ENCODE data around the gene NCAM2. TPM values are rescaled to one million over a fixed set of nuclear protein-coding genes. Genes with fewer than 3 reads are reported as not detected.

Gene NCAM2
- polyA plus RNA-seq, 3 donors: not detected

GRCh38 chr21:21241391-21241790 is 243.2 kb downstream of the NCAM2 start:
- TF ChIP-seq, protein P1, sequence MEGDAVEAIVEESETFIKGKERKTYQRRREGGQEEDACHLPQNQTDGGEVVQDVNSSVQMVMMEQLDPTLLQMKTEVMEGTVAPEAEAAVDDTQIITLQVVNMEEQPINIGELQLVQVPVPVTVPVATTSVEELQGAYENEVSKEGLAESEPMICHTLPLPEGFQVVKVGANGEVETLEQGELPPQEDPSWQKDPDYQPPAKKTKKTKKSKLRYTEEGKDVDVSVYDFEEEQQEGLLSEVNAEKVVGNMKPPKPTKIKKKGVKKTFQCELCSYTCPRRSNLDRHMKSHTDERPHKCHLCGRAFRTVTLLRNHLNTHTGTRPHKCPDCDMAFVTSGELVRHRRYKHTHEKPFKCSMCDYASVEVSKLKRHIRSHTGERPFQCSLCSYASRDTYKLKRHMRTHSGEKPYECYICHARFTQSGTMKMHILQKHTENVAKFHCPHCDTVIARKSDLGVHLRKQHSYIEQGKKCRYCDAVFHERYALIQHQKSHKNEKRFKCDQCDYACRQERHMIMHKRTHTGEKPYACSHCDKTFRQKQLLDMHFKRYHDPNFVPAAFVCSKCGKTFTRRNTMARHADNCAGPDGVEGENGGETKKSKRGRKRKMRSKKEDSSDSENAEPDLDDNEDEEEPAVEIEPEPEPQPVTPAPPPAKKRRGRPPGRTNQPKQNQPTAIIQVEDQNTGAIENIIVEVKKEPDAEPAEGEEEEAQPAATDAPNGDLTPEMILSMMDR (IDR thresholded peaks at IDR 0.05): no peak
- no peak overlapping the region for H3K27ac ChIP-seq (ENCODE audit: low read depth in 1 of 2, low read length in 2 of 2)
- no peak overlapping the region for H2AFZ ChIP-seq (ENCODE audit: insufficient read depth, low read depth, low read length, poor library complexity, severe bottlenecking)
- H3K4me3 ChIP-seq (replicated peaks in 1 of 3; ENCODE audit: low read depth in 2 of 3, low read length in 3 of 3): no peak overlapping the region
- H3K9me3 Mint-ChIP-seq: peaks cover 0 to 3% (median 1%) of the 10 kb centered on the region in 7 donors
- no peak overlapping the region for H3K4me3 Mint-ChIP-seq
- no peaks in the 10 kb centered on the region for H3K36me3 Mint-ChIP-seq
- H3K27me3 ChIP-seq (ENCODE audit: control insufficient read depth in 2 of 2, insufficient read depth in 2 of 2, low read length in 2 of 2): no peaks in the 10 kb centered on the region
- no peaks in the 10 kb centered on the region for H3K27me3 Mint-ChIP-seq (ENCODE audit: low read depth in 3 of 3)
- H3K4me2 ChIP-seq (replicated peaks; ENCODE audit: extremely low read depth, low read length, poor library complexity, severe bottlenecking): no peak overlapping the region
- intact Hi-C loops (cut with micrococcal nuclease): no loop called here
- H3K4me1 ChIP-seq (ENCODE audit: control insufficient read depth in 1 of 2, insufficient read depth in 2 of 2, low read length in 2 of 2): no peaks in the 10 kb centered on the region
- no peaks in the 10 kb centered on the region for H4K20me1 ChIP-seq (ENCODE audit: insufficient read depth, low read length)
- no peaks in the 10 kb centered on the region for H3K79me2 ChIP-seq (ENCODE audit: insufficient read depth, low read length)
- H3K36me3 ChIP-seq (replicated peaks in 1 of 2; ENCODE audit: control insufficient read depth in 1 of 2, insufficient read depth in 2 of 2, low read length in 2 of 2): no peaks in the 10 kb centered on the region
- H3K9ac ChIP-seq (ENCODE audit: insufficient read depth, low read length, poor library complexity, severe bottlenecking): no peak overlapping the region
- H3K27ac Mint-ChIP-seq: no peak overlapping the region
- no peak for DNase-seq
- H3K4me1 Mint-ChIP-seq: no peaks in the 10 kb centered on the region
- H3K9me3 ChIP-seq (replicated peaks in 1 of 2; ENCODE audit: control insufficient read depth in 1 of 2, insufficient read depth in 1 of 2, low read length in 2 of 2): no peaks in the 10 kb centered on the region

DNA sequence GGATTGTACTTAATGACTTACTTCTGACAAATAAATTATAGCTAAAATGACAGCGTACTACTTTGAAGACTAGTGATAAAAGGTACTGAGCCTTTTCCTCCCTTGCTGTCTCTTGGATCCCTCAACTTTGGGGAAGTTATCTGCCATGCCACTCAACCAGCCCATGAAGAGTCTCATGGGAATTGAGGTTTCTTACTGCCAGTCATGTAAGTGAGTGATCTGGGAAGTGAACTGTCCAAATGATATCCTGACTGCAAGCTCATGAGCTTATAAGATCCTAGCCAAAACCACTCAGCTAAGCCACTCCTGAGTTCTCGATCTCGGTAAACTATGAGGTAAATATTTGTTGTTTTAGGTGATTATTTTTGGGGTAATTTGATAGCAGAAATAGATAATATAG is 247.8 kb downstream of the NCAM2 start:
- intact Hi-C loops (cut with micrococcal nuclease): no loop called here
- TF ChIP-seq, protein P1 (IDR thresholded peaks at IDR 0.05): no peak

More for the DNA sequence above, 247.8 kb downstream of the NCAM2 start:
- Mint-ChIP-seq H3K4me3 (no peak overlapping the region), H3K27ac (no peak overlapping the region), H3K36me3 (no peaks in the 10 kb centered on the region), H3K4me1 (no peaks in the 10 kb centered on the region), H3K27me3 (ENCODE audit: low read depth in 3 of 3) (peaks cover 0 to 1% (median 0%) of the 10 kb centered on the region in 3 donors), H3K9me3 (peaks cover 0 to 6% (median 3%) of the 10 kb centered on the region in 7 donors)
- Histone ChIP-seq H3K9me3 (replicated peaks in 1 of 2; ENCODE audit: control insufficient read depth in 1 of 2, insufficient read depth in 1 of 2, low read length in 2 of 2) (no peaks in the 10 kb centered on the region), H3K4me1 (ENCODE audit: control insufficient read depth in 1 of 2, insufficient read depth in 2 of 2, low read length in 2 of 2) (no peaks in the 10 kb centered on the region), H2AFZ (ENCODE audit: insufficient read depth, low read depth, low read length, poor library complexity, severe bottlenecking) (no peak overlapping the region), H3K36me3 (replicated peaks in 1 of 2; ENCODE audit: control insufficient read depth in 1 of 2, insufficient read depth in 2 of 2, low read length in 2 of 2) (no peaks in the 10 kb centered on the region), H3K27me3 (ENCODE audit: control insufficient read depth in 2 of 2, insufficient read depth in 2 of 2, low read length in 2 of 2) (no peaks in the 10 kb centered on the region), H3K4me3 (replicated peaks in 1 of 3; ENCODE audit: low read depth in 2 of 3, low read length in 3 of 3) (no peak overlapping the region), H3K9ac (ENCODE audit: insufficient read depth, low read length, poor library complexity, severe bottlenecking) (no peak overlapping the region), H3K79me2 (ENCODE audit: insufficient read depth, low read length) (no peaks in the 10 kb centered on the region), H3K27ac (ENCODE audit: low read depth in 1 of 2, low read length in 2 of 2) (no peak overlapping the region), H4K20me1 (ENCODE audit: insufficient read depth, low read length) (no peaks in the 10 kb centered on the region), H3K4me2 (replicated peaks; ENCODE audit: extremely low read depth, low read length, poor library complexity, severe bottlenecking) (no peak overlapping the region)
- WGBS (ENCODE audit: insufficient coverage): no CpG with 5 or more reads among the region's 3 CpGs
- DNase-seq: no peak

Data from CD14-positive monocyte (primary cell).